Measurements from ENCODE around the gene KMO. TPM values are rescaled to one million over a fixed set of nuclear protein-coding genes. Genes with fewer than 3 reads are reported as not detected.

The KMO gene
- total and polyA plus RNA-seq, 2 experiments from 2014 or later, result 0.05 TPM; not detected in 1

DNA sequence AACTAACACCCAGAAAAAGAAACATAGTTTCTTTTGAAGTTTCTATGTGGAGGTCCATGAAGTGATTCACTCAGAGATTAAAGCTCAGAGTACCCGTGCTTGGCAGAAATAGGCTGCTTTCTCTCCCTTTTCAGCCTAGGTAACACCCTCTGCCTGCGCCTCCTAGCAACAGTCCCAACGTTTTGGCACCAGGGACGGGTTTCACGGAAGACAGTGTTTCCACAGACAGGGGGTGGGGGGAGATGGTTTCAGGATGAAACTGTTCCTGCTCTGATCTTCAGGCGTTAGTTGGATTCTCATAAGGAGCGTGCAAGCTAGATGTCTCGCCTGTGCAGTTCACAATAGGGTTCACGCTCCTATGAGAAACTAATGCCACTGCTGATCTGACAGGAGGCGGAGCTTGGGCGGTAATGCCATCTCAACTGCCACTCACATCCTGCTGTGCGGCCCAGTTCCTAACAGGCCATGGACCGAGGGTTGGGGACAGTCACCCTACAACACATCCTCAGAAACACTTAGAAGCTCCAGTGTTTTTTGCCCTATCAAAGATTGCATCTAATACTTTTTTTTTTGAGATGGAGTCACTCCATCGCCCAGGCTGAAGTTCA, 54.8 kb downstream of the KMO start:
- H3K27me3 Mint-ChIP-seq (ENCODE audit: insufficient read depth, low read depth, poor library complexity), result no peaks in the 10 kb centered on the region
- DNase-seq (ENCODE audit: low spot score) (no peak), ATAC-seq (no peak)
- no peaks in the 10 kb centered on the region for H3K27me3 ChIP-seq (ENCODE audit: insufficient read depth)
- peaks cover 5% of the 10 kb centered on the region; the same call in 2 of the 3 replicates for H3K4me1 Mint-ChIP-seq
- H3K36me3 Mint-ChIP-seq (ENCODE audit: low read depth), result no peaks in the 10 kb centered on the region
- no peak overlapping the region for H3K4me2 ChIP-seq
- H3K4me3 Mint-ChIP-seq, result no peak overlapping the region
- H4K20me1 ChIP-seq (replicated peaks; ENCODE audit: insufficient read depth), result no peaks in the 10 kb centered on the region
- no peak overlapping the region for H3K4me3 ChIP-seq
- H3K9me2 ChIP-seq (ENCODE audit: insufficient read depth), result no peaks in the 10 kb centered on the region
- H3F3A ChIP-seq (replicated peaks; ENCODE audit: low read depth), result no peaks in the 10 kb centered on the region
- H3K79me2 ChIP-seq (replicated peaks; ENCODE audit: insufficient read depth), result no peaks in the 10 kb centered on the region
- H3K9me3 Mint-ChIP-seq, result no peaks in the 10 kb centered on the region
- no peak overlapping the region for H3K27ac Mint-ChIP-seq
- no peaks in the 10 kb centered on the region for H3K36me3 ChIP-seq (ENCODE audit: insufficient read depth)
- no peak overlapping the region for H2AFZ ChIP-seq
- TF ChIP-seq NANOG (IDR thresholded peaks at IDR 0.05; ENCODE audit: borderline replicate concordance), result no peak
- TF ChIP-seq EZH2 (IDR thresholded peaks at IDR 0.05; ENCODE audit: low read depth, unreplicated experiment), result no peak
- TF ChIP-seq JUNB (IDR thresholded peaks at IDR 0.05; ENCODE audit: unreplicated experiment), result no peak
- no peak for TF ChIP-seq CREB1 (CRISPR knock-in tag; IDR thresholded peaks at IDR 0.05; ENCODE audit: low read depth)
- TF ChIP-seq EZH2phosphoT487 (IDR thresholded peaks at IDR 0.05; ENCODE audit: unreplicated experiment), result no peak
- TF ChIP-seq, protein P1, sequence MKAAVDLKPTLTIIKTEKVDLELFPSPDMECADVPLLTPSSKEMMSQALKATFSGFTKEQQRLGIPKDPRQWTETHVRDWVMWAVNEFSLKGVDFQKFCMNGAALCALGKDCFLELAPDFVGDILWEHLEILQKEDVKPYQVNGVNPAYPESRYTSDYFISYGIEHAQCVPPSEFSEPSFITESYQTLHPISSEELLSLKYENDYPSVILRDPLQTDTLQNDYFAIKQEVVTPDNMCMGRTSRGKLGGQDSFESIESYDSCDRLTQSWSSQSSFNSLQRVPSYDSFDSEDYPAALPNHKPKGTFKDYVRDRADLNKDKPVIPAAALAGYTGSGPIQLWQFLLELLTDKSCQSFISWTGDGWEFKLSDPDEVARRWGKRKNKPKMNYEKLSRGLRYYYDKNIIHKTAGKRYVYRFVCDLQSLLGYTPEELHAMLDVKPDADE (IDR thresholded peaks at IDR 0.05), result no peak
- H3K4me1 ChIP-seq (ENCODE audit: insufficient read depth), result no peaks in the 10 kb centered on the region
- H3K27ac ChIP-seq (ENCODE audit: low read depth), result no peak overlapping the region

DNA sequence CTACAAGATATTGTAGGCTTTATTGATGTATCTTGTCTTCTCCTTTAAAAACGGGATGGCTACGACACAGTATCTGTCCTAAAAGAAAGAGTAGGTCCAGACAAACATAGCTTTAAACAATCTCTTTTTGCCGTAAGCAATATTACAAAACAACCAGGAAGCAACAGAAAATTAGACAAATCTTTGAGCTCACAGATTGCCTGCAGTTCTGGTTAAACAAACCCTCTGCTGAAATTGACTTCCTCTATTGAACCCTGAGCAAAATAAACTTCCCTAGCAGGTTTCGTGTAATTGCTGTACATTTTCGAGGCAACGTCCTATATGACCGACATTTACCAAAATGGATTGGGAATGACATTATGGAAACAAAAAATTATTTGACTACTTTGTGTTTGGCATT, 57.3 kb downstream of the KMO start:
- no peak overlapping the region for H2AFZ ChIP-seq
- no peaks in the 10 kb centered on the region for H3K27me3 ChIP-seq (ENCODE audit: insufficient read depth)
- H3F3A ChIP-seq (replicated peaks; ENCODE audit: low read depth), result no peaks in the 10 kb centered on the region
- H3K79me2 ChIP-seq (replicated peaks; ENCODE audit: insufficient read depth), result no peaks in the 10 kb centered on the region
- DNase-seq (ENCODE audit: low spot score) (no peak), ATAC-seq (no peak)
- no peak overlapping the region for H3K4me2 ChIP-seq
- no peaks in the 10 kb centered on the region for H3K36me3 ChIP-seq (ENCODE audit: insufficient read depth)
- H3K9me3 Mint-ChIP-seq, result no peaks in the 10 kb centered on the region
- no peak overlapping the region for H3K27ac Mint-ChIP-seq
- no peak overlapping the region for H3K4me3 Mint-ChIP-seq
- no peaks in the 10 kb centered on the region for H3K4me1 ChIP-seq (ENCODE audit: insufficient read depth)
- H3K27me3 Mint-ChIP-seq (ENCODE audit: insufficient read depth, low read depth, poor library complexity), result no peaks in the 10 kb centered on the region
- H3K36me3 Mint-ChIP-seq (ENCODE audit: low read depth), result no peaks in the 10 kb centered on the region
- H3K4me3 ChIP-seq, result no peak overlapping the region
- H4K20me1 ChIP-seq (replicated peaks; ENCODE audit: insufficient read depth), result no peaks in the 10 kb centered on the region
- no peak overlapping the region for H3K27ac ChIP-seq (ENCODE audit: low read depth)
- H3K9me2 ChIP-seq (ENCODE audit: insufficient read depth), result no peaks in the 10 kb centered on the region
- peaks cover 5% of the 10 kb centered on the region; the same call in 2 of the 3 replicates for H3K4me1 Mint-ChIP-seq
- TF ChIP-seq STAT1 (IDR thresholded peaks at IDR 0.05; ENCODE audit: unreplicated experiment), result no peak
- TF ChIP-seq, protein P2, sequence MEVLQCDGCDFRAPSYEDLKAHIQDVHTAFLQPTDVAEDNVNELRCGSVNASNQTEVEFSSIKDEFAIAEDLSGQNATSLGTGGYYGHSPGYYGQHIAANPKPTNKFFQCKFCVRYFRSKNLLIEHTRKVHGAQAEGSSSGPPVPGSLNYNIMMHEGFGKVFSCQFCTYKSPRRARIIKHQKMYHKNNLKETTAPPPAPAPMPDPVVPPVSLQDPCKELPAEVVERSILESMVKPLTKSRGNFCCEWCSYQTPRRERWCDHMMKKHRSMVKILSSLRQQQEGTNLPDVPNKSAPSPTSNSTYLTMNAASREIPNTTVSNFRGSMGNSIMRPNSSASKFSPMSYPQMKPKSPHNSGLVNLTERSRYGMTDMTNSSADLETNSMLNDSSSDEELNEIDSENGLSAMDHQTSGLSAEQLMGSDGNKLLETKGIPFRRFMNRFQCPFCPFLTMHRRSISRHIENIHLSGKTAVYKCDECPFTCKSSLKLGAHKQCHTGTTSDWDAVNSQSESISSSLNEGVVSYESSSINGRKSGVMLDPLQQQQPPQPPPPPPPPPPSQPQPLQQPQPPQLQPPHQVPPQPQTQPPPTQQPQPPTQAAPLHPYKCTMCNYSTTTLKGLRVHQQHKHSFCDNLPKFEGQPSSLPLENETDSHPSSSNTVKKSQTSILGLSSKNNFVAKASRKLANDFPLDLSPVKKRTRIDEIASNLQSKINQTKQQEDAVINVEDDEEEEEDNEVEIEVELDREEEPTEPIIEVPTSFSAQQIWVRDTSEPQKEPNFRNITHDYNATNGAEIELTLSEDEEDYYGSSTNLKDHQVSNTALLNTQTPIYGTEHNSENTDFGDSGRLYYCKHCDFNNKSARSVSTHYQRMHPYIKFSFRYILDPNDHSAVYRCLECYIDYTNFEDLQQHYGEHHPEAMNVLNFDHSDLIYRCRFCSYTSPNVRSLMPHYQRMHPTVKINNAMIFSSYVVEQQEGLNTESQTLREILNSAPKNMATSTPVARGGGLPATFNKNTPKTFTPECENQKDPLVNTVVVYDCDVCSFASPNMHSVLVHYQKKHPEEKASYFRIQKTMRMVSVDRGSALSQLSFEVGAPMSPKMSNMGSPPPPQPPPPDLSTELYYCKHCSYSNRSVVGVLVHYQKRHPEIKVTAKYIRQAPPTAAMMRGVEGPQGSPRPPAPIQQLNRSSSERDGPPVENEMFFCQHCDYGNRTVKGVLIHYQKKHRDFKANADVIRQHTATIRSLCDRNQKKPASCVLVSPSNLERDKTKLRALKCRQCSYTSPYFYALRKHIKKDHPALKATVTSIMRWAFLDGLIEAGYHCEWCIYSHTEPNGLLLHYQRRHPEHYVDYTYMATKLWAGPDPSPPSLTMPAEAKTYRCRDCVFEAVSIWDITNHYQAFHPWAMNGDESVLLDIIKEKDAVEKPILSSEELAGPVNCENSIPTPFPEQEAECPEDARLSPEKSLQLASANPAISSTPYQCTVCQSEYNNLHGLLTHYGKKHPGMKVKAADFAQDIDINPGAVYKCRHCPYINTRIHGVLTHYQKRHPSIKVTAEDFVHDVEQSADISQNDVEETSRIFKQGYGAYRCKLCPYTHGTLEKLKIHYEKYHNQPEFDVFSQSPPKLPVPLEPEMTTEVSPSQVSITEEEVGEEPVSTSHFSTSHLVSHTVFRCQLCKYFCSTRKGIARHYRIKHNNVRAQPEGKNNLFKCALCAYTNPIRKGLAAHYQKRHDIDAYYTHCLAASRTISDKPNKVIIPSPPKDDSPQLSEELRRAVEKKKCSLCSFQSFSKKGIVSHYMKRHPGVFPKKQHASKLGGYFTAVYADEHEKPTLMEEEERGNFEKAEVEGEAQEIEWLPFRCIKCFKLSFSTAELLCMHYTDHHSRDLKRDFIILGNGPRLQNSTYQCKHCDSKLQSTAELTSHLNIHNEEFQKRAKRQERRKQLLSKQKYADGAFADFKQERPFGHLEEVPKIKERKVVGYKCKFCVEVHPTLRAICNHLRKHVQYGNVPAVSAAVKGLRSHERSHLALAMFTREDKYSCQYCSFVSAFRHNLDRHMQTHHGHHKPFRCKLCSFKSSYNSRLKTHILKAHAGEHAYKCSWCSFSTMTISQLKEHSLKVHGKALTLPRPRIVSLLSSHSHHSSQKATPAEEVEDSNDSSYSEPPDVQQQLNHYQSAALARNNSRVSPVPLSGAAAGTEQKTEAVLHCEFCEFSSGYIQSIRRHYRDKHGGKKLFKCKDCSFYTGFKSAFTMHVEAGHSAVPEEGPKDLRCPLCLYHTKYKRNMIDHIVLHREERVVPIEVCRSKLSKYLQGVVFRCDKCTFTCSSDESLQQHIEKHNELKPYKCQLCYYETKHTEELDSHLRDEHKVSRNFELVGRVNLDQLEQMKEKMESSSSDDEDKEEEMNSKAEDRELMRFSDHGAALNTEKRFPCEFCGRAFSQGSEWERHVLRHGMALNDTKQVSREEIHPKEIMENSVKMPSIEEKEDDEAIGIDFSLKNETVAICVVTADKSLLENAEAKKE (CRISPR knock-in tag; IDR thresholded peaks at IDR 0.05), result no peak
- TF ChIP-seq EZH2phosphoT487 (IDR thresholded peaks at IDR 0.05; ENCODE audit: unreplicated experiment), result no peak
- TF ChIP-seq EZH2 (IDR thresholded peaks at IDR 0.05; ENCODE audit: low read depth, unreplicated experiment), result no peak
- TF ChIP-seq CREB1 (CRISPR knock-in tag; IDR thresholded peaks at IDR 0.05; ENCODE audit: low read depth), result no peak
- TF ChIP-seq, protein P3, sequence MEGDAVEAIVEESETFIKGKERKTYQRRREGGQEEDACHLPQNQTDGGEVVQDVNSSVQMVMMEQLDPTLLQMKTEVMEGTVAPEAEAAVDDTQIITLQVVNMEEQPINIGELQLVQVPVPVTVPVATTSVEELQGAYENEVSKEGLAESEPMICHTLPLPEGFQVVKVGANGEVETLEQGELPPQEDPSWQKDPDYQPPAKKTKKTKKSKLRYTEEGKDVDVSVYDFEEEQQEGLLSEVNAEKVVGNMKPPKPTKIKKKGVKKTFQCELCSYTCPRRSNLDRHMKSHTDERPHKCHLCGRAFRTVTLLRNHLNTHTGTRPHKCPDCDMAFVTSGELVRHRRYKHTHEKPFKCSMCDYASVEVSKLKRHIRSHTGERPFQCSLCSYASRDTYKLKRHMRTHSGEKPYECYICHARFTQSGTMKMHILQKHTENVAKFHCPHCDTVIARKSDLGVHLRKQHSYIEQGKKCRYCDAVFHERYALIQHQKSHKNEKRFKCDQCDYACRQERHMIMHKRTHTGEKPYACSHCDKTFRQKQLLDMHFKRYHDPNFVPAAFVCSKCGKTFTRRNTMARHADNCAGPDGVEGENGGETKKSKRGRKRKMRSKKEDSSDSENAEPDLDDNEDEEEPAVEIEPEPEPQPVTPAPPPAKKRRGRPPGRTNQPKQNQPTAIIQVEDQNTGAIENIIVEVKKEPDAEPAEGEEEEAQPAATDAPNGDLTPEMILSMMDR (conservative IDR thresholded peaks at IDR 0.05; ENCODE audit: low read depth in 2 of 2), result no peak
- TF ChIP-seq POLR2AphosphoS5 (IDR thresholded peaks at IDR 0.05; ENCODE audit: low read depth), result no peak
- TF ChIP-seq, protein P1 (IDR thresholded peaks at IDR 0.05), result no peak
- TF ChIP-seq ZNF331 (CRISPR knock-in tag; IDR thresholded peaks at IDR 0.05; ENCODE audit: low read depth), result no peak

All from GM23338 (cell line).